Thymus (tissue), 11 donors: ENCODE results near the gene VASN. TPM values are rescaled to one million over a fixed set of nuclear protein-coding genes. Genes with fewer than 3 reads are reported as not detected.

Experiments used
- DNase-seq, 9 donors: peaks; one replicate each; pipeline ENCODE4 v3.0.0-alpha.2; 2013; ENCODE audit warnings: low spot score in 9 of 9, low read depth in 6 of 9, missing footprints in 1 of 9
- H3K27ac ChIP-seq, 2 donors: one replicate each; pipeline ENCODE4 v1.5.1; 2013; ENCODE audit warnings: control low read depth in 1 of 2, low read depth in 1 of 2, low read length in 1 of 2, mild to moderate bottlenecking in 1 of 2, moderate library complexity in 1 of 2
- H3K27me3 ChIP-seq, 2 donors: one replicate each; pipeline ENCODE4 v1.5.1; 2013; ENCODE audit warnings: low read length in 1 of 2; ENCODE audit not compliant: control insufficient read depth in 2 of 2, insufficient read depth in 1 of 2
- H3K36me3 ChIP-seq, 2 donors: one replicate each; pipeline ENCODE4 v1.5.1; 2013; ENCODE audit warnings: low read length in 1 of 2, mild to moderate bottlenecking in 1 of 2, moderate library complexity in 1 of 2; ENCODE audit not compliant: control insufficient read depth in 2 of 2, insufficient read depth in 2 of 2
- H3K4me1 ChIP-seq, 2 donors: one replicate each; pipeline ENCODE4 v1.5.1; 2013; ENCODE audit warnings: low read length in 2 of 2; ENCODE audit not compliant: control insufficient read depth in 2 of 2, insufficient read depth in 2 of 2
- H3K4me3 ChIP-seq, 2 donors: one replicate each; pipeline ENCODE4 v1.5.1; 2013; ENCODE audit warnings: low read length in 2 of 2, control low read depth in 1 of 2, mild to moderate bottlenecking in 1 of 2
- H3K9me3 ChIP-seq, 2 donors: one replicate each; pipeline ENCODE4 v1.5.1; 2013; ENCODE audit warnings: low read length in 1 of 2, mild to moderate bottlenecking in 1 of 2; ENCODE audit not compliant: control insufficient read depth in 2 of 2, insufficient read depth in 1 of 2
- WGBS: extraction: QIAGEN DNeasy Blood & Tissue Kit; methylation state at CpG from one replicate; pipeline ENCODE4 v1.1.7; 2013; 5-methylcytosine and 5-hydroxymethylcytosine counted together
- polyA plus RNA-seq: library from polyadenylated mRNA; stranded (reverse); fragments of 200-250 nt; gene quantifications from one replicate; pipeline ENCODE4 v1.2.3, GENCODE V29; 2013
- total RNA-seq: library from RNA; stranded (reverse); fragments of 120-200 nt; gene quantifications from one replicate; pipeline ENCODE4 v1.2.4, GENCODE V29; 2013
- donor health status: healthy.

The VASN gene
- total and polyA plus RNA-seq, 2 donors, result 1.2 to 3.6 TPM

DNA sequence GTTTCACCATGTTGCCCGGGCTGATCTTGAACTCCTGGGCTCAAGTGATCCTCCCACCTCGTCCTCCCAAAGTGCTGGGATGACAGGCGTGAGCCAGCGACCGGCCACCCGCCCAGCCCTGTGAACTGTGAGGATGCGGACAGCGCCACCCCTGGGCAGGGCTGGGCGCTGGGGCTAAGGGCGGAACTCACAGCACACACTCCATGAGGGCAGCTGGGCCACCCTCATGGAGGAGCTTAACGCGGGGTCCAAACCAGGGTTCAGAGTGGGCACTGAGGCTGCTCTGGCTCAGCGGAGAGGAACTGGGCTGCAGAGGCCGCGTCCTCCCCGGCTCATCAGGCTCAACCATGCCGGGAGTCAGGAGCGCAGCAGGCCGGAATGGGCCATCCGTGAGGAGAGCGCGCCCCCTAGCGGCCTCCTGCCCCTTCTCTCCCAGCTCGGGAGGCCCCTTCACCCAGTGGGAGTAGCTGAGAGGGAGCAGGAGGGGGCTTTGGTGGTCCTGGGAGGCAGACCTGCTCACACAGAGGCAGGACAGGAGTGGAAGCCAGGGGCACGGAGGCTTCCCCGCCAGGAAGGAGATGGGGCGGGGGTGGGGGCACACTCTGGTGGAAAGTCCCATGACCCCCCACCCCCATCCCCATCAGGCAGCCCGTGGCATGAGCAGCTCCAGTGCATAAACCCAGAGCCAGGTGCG is 30.9 kb downstream of the VASN start:
- peaks cover 47 to 62% of the 10 kb centered on the region in 2 donors for H3K36me3 ChIP-seq
- no peak overlapping the region for H3K27ac ChIP-seq

DNA sequence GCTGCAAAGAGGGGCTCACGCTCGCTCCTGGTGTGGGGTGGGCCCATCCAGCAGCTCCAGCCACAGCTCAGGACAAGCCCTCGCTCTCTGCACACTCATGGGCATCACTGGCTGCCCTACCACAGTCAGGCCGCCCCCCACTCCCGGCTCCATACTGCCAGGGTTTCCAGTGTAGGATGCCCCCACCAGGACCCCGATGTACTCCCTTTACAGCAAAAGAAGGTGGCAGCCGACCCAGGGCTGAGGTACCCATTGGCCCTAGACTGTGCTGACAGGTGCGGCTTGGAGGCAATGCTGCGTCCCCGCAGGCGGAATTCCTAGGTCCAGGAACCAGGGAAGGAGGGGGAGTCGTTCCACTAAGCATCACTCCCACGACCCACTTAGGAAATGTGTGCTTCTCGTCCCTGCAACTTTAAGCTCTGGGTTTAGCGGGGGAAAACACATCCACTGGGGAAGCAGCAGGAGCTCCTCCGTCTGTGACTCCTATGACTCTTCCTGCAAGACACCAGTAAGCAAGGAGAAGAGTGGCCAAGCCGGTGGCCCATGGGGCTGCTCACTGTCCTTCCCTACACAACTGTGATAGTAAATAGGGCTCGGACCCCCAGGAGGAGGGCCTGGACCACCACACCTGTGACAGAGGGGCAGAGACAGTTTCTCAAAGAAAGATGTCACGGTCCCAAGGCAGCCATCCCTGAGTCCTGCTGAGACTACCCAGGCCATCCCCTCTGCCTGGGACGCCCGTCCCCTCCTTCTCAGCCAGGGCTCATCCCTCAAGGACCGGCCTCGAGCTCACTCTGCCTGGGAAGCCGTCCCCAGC is 31.7 kb downstream of the VASN start:
- WGBS, result 95% methylated on average over 24 of the region's 24 CpGs
- H3K4me1 ChIP-seq, result no peaks in the 10 kb centered on the region
- H3K27ac ChIP-seq, result no peak overlapping the region
- H3K27me3 ChIP-seq, result no peaks in the 10 kb centered on the region
- peaks cover 50 to 64% of the 10 kb centered on the region in 2 donors for H3K36me3 ChIP-seq
- no peak for DNase-seq
- H3K9me3 ChIP-seq, result no peaks in the 10 kb centered on the region
- no peak overlapping the region for H3K4me3 ChIP-seq

More for the DNA sequence above, 30.9 kb downstream of the VASN start:
- no peak overlapping the region for H3K4me3 ChIP-seq
- H3K27me3 ChIP-seq, result no peaks in the 10 kb centered on the region
- no peaks in the 10 kb centered on the region for H3K9me3 ChIP-seq
- peak in 7 of 9 donors; percentile 34 to 73 (median 56) for DNase-seq
- WGBS, result 59% methylated on average over 29 of the region's 29 CpGs
- no peaks in the 10 kb centered on the region for H3K4me1 ChIP-seq

- Histone ChIP-seq H3K4me1 (no peaks in the 10 kb centered on the region), H3K36me3 (peaks cover 52 to 70% of the 10 kb centered on the region in 2 donors), H3K4me3 (no peak overlapping the region), H3K27ac (no peak overlapping the region), H3K27me3 (no peaks in the 10 kb centered on the region), H3K9me3 (no peaks in the 10 kb centered on the region)
- DNase-seq, result no peak
- 96% methylated on average over 20 of the region's 20 CpGs for WGBS
These were observed 32.8 kb downstream of the VASN start for GRCh38 chr16:4404247-4404966.

DNA sequence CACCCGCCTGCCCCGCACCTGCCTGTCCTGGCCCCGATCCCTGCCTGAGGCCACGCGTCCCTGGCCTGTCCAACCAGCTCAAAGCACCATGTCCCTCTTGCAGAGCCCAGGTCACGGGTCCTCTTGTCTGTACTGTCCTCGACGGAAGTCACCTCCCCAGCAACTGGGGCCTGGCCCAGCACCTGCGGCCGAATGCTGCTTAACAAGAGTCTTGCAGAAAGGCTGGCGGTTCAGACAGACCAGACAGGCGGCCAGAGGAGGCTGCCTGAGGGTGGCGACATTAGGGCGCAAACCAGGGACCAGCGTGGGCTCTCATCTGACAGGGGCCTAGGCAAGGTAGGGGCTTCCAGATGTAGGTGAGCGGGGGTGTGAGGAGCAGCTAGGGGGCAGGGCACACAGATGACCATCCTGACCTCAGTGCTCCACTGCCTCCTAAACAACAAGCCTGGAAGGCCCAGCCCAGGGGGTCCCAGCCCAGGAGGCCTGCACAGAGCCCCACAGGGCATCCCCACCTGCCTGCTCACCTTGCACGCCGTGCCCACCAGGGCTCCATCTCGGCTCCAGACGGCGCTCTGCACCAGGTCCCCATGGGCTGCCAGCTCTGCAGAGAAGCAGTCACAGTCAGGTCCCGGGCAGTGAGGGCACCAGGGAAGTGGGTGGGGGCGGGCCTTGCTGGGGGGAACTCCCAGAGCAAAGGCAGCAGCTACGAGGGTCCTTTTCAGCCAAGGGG is 33.5 kb downstream of the VASN start:
- 95% methylated on average over 24 of the region's 24 CpGs for WGBS
- DNase-seq, result no peak
- Histone ChIP-seq H3K27me3 (no peaks in the 10 kb centered on the region), H3K9me3 (no peaks in the 10 kb centered on the region), H3K4me1 (no peaks in the 10 kb centered on the region), H3K36me3 (peaks cover 54 to 74% of the 10 kb centered on the region in 2 donors), H3K27ac (no peak overlapping the region), H3K4me3 (no peak overlapping the region)

DNA sequence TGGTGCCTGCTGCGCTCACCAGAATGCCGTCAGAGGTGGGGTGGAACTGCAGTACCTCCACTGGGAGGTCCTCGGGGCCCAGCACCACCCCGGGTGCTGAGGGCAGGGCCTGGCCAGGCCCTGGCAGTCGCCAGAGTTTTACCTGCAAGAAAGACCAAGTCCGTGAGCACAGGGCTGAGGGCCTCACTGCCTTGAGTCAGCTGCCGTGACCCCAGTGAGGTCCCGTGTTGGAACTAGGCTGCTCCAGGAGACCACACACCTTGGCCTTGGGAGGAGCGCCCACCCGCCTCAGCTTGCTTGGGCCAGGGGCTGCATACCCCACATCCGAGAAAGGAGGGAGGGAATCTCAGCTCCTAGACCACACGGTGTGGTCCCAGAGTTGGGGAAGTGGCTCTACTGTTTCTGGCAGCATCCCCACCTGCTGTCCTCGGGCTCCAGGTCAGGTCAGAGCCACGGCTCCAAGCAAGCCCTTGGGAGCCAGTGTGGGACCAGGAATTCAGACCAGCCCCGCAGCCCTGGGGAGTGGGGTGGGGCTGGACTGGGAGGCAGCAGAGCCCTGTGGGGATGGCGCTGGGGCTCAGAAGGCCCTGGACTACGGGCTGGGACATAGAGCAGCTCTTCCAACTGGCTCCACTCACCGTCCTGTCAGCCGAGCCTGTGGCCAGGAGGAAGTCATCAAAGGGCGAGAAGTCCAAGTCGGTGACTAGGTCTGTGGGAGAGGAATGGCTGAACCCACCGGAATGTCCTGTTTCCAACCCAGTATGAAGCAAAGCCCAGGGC is 36.1 kb downstream of the VASN start:
- Histone ChIP-seq H3K27ac (no peak overlapping the region), H3K36me3 (peaks cover 65 to 76% of the 10 kb centered on the region in 2 donors), H3K4me3 (no peak overlapping the region), H3K4me1 (no peaks in the 10 kb centered on the region), H3K27me3 (no peaks in the 10 kb centered on the region), H3K9me3 (no peaks in the 10 kb centered on the region)
- WGBS, result 97% methylated on average over 22 of the region's 22 CpGs
- no peak for DNase-seq

DNA sequence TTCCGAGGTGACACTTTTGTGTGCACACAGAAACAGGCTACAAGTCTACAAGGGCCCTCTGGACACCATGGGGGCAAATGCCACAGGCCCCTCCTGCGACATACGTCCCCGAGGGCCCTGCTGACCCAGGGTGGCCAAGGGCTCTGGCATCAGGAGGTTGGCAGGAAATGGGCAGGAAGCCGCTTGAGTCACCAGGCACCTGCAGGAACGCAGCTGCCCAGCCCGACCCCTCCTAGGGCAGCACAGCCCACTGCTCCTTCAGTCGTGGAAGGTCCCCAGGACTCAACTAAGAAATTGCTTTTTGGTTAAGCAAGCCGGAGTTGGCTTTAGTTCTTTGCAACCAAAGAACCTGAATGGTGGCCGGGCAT is 36.7 kb downstream of the VASN start:
- 97% methylated on average over 10 of the region's 10 CpGs for WGBS
- Histone ChIP-seq H3K27me3 (no peaks in the 10 kb centered on the region), H3K9me3 (no peaks in the 10 kb centered on the region), H3K4me1 (no peaks in the 10 kb centered on the region), H3K27ac (no peak overlapping the region), H3K36me3 (peaks cover 67 to 76% of the 10 kb centered on the region in 2 donors), H3K4me3 (no peak overlapping the region)
- no peak for DNase-seq

DNA sequence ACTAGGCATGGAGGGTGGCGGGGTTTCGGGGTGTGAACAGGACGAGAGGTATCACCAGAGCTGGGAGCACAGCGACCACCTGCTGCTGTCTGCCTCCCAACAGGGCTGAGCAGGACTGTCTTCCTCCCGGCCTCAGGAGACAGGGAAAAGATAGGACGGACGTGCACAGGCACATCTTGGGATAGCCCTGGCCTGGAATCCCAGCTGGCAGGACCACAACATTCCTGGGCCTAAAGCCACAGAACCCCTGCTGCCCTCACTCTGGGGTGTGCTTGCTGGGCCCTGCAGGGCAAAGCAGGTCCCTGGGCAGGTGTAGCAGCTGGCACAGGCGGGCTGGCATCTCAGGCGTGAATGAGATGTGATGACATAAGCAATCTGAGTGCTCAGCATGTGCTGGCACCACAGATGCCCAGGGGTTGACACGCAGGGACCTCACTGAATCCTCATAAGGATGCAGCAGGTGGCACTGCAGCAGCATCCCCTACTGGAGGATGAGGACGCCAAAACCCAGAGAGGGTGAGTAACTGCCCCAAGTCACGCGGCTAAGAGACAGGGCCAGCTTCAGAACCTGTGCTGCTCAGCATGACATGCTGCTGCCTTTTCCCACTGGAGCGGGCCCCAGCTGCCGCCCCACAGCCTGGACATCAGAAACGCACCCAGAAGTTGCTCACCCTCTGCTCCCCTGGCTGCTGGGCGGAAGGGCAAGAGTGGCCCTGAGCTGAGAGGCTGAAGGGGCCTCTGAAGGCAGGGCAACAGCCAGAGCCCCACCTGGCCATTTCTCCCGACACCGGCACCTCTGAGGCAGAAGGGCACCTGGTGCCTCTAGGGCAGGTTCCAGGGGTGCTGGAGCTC is 37.7 kb downstream of the VASN start:
- no peak overlapping the region for H3K27ac ChIP-seq
- DNase-seq, result no peak
- H3K4me1 ChIP-seq, result no peaks in the 10 kb centered on the region
- no peak overlapping the region for H3K4me3 ChIP-seq
- WGBS, result 96% methylated on average over 19 of the region's 19 CpGs
- peaks cover 57 to 66% of the 10 kb centered on the region in 2 donors for H3K36me3 ChIP-seq
- H3K27me3 ChIP-seq, result no peaks in the 10 kb centered on the region
- no peaks in the 10 kb centered on the region for H3K9me3 ChIP-seq
